Prostate gland (tissue), 2 donors: ENCODE results near the gene SLC5A8. TPM values are rescaled to one million over a fixed set of nuclear protein-coding genes. Genes with fewer than 3 reads are reported as not detected.

Experiments
- small RNA-seq, 2 donors: library from RNA; depleted of rRNA; stranded (forward); fragments of <200 nt; gene quantifications; one replicate each; pipeline ENCODE3, GENCODE V24; 2016
- total RNA-seq, 2 donors: library from RNA; depleted of rRNA; stranded (reverse); fragments of >200 nt; gene quantifications; one replicate each; pipeline ENCODE4 v1.1.0, GENCODE V29; 2016

Gene SLC5A8
- total RNA-seq, 2 donors from 2014 or later = 0.51 to 5.6 TPM

Small RNA genes lying within 50 kb of the gene (small RNA-seq; reads per million reads assigned to genes)
- gene RNU6-768P = 0 reads per million in 2 donors

Other genes starting within 250 kb of the SLC5A8 start
- 10 to 100 TPM; 13.6 to 26.6 TPM for gene UTP20, start 69.9 kb upstream of the SLC5A8 start, total RNA-seq
- 10 to 100 TPM; 50.2 to 95.0 TPM for gene ARL1, start 197.5 kb upstream of the SLC5A8 start, total RNA-seq